Measurements from ENCODE around the gene CBR1. TPM values are rescaled to one million over a fixed set of nuclear protein-coding genes. Genes with fewer than 3 reads are reported as not detected.

Gene CBR1
- total and polyA plus RNA-seq, 10 of the 15 experiments (the other 5 are each of a cell fraction or from before 2014, with no cell fraction given), result 16.9 to 138 (median 57.4) TPM

DNA sequence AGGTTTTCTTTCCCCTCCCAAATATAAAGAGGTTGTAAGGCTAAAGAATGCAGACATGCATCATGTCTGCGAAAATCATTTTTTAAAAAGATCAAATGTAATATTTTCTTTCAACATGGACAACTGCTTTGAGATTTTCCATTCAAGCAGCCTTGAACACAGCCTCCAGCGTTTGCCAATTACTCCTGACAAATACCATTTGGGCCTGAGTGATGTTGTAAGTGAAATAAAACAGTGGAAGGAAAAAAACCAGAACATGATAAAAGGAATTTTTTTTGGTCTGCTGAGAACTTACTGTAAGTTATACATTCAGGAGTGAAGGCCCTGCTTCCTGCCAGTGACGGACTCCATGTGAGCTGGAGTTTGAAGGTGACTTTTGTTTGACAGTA lies 46.7 kb upstream of the CBR1 start:
- no peaks in the 10 kb centered on the region for H3K27me3 ChIP-seq (replicated peaks in 1 of 2; ENCODE audit: control insufficient read depth in 2 of 2, insufficient read depth in 2 of 2, low read length in 1 of 2)
- H3K4me2 ChIP-seq (ENCODE audit: control insufficient read depth, insufficient read depth), result no peak overlapping the region
- SMC1A ChIA-PET (ENCODE audit: uncharacterized antibody, unreplicated experiment), result no interaction called here

DNA sequence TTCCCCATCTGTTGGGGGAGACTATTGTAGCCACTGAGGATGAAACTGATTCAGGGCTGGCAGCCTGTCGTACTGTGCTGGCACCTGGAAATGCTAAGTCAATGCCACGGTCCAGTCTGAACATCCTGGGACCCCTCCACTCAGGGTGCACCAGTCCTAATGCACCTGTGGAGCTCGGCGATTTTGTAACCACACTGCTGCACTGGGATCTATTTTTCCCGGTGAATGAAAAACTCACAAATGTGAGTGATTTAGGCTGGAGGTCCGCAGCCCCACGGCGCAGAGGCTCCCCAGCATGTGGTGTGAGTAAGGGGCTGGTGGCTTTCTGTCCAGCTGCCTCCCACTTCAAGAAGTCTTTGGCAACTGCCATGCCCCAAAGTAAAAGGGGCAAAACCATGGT lies 45.0 kb upstream of the CBR1 start:
- peaks cover 3% of the 10 kb centered on the region for H3K9me3 ChIP-seq (replicated peaks; ENCODE audit: control insufficient read depth, insufficient read depth, low read length)
- no peaks in the 10 kb centered on the region for H3K27me3 ChIP-seq (replicated peaks in 1 of 2; ENCODE audit: control insufficient read depth in 2 of 2, insufficient read depth in 2 of 2, low read length in 1 of 2)
- FAIRE-seq, result no peak
- H3K27ac ChIP-seq (ENCODE audit: control insufficient read depth, insufficient read depth), result no peak overlapping the region
- peaks cover 21% of the 10 kb centered on the region for H3K4me1 ChIP-seq (ENCODE audit: control insufficient read depth, insufficient read depth, low read length)
- DNase-seq (ENCODE audit: low read depth, low spot score), result no peak
- no peaks in the 10 kb centered on the region for H3K36me3 ChIP-seq (ENCODE audit: control insufficient read depth in 2 of 2, insufficient read depth in 2 of 2, low read length in 1 of 2)
- SMC1A ChIA-PET (ENCODE audit: uncharacterized antibody, unreplicated experiment), result no interaction called here
- H3K9ac ChIP-seq (ENCODE audit: control insufficient read depth, insufficient read depth, low read length), result no peak overlapping the region
- H3K4me2 ChIP-seq (ENCODE audit: control insufficient read depth, insufficient read depth), result no peak overlapping the region
- no peaks in the 10 kb centered on the region for H4K20me1 ChIP-seq (ENCODE audit: control insufficient read depth, insufficient read depth)
- in situ Hi-C loops (cut with MboI), result loop anchor here (10.0 kb wide), 1 partner anchor 1280 kb away; no protein-coding TSS in a partner anchor
- POLR2A ChIA-PET, result no interaction called here
- no peak overlapping the region for H2AFZ ChIP-seq (ENCODE audit: control insufficient read depth, low read depth, low read length)
- intact Hi-C loops (cut with micrococcal nuclease; ENCODE audit: unreplicated experiment), result loop anchor here (5.0 to 10.0 kb wide), 3 partner anchors 182 to 1277 kb away; no protein-coding TSS in a partner anchor
- ATAC-seq, result no peak
- RAD21 ChIA-PET (ENCODE audit: unreplicated experiment), result no interaction called here
- H3K79me2 ChIP-seq (ENCODE audit: control insufficient read depth, insufficient read depth, low read length), result no peaks in the 10 kb centered on the region
- 60% methylated on average over 8 of the region's 8 CpGs for WGBS (ENCODE audit: insufficient coverage, insufficient replicate concordance, low lambda C conversion rate, missing lambda C conversion rate)
- no peak overlapping the region for H3K4me3 ChIP-seq
- CTCF ChIA-PET, result interaction anchor here (0.5 to 1.2 kb wide), 4 partner anchors 11 to 1279 kb away, joined by 3 to 4 read pairs (median 3); no protein-coding TSS in a partner anchor
- BruUV-seq (replicated peaks), result no TSS peak
- TF ChIP-seq NRF1 (conservative IDR thresholded peaks at IDR 0.05; ENCODE audit: low read depth, low read length) (no peak), FOXM1 (IDR thresholded peaks at IDR 0.05; ENCODE audit: low read depth, low read length) (no peak), MTA2 (IDR thresholded peaks at IDR 0.05; ENCODE audit: low read depth) (no peak)
- TF ChIP-seq, protein P1, sequence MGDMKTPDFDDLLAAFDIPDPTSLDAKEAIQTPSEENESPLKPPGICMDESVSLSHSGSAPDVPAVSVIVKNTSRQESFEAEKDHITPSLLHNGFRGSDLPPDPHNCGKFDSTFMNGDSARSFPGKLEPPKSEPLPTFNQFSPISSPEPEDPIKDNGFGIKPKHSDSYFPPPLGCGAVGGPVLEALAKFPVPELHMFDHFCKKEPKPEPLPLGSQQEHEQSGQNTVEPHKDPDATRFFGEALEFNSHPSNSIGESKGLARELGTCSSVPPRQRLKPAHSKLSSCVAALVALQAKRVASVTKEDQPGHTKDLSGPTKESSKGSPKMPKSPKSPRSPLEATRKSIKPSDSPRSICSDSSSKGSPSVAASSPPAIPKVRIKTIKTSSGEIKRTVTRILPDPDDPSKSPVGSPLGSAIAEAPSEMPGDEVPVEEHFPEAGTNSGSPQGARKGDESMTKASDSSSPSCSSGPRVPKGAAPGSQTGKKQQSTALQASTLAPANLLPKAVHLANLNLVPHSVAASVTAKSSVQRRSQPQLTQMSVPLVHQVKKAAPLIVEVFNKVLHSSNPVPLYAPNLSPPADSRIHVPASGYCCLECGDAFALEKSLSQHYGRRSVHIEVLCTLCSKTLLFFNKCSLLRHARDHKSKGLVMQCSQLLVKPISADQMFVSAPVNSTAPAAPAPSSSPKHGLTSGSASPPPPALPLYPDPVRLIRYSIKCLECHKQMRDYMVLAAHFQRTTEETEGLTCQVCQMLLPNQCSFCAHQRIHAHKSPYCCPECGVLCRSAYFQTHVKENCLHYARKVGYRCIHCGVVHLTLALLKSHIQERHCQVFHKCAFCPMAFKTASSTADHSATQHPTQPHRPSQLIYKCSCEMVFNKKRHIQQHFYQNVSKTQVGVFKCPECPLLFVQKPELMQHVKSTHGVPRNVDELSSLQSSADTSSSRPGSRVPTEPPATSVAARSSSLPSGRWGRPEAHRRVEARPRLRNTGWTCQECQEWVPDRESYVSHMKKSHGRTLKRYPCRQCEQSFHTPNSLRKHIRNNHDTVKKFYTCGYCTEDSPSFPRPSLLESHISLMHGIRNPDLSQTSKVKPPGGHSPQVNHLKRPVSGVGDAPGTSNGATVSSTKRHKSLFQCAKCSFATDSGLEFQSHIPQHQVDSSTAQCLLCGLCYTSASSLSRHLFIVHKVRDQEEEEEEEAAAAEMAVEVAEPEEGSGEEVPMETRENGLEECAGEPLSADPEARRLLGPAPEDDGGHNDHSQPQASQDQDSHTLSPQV (IDR thresholded peaks at IDR 0.05), result no peak
- TF ChIP-seq, protein P2, sequence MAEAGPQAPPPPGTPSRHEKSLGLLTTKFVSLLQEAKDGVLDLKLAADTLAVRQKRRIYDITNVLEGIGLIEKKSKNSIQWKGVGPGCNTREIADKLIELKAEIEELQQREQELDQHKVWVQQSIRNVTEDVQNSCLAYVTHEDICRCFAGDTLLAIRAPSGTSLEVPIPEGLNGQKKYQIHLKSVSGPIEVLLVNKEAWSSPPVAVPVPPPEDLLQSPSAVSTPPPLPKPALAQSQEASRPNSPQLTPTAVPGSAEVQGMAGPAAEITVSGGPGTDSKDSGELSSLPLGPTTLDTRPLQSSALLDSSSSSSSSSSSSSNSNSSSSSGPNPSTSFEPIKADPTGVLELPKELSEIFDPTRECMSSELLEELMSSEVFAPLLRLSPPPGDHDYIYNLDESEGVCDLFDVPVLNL (IDR thresholded peaks at IDR 0.05; ENCODE audit: low read depth, low read length), result no peak
- TF ChIP-seq, protein P3, sequence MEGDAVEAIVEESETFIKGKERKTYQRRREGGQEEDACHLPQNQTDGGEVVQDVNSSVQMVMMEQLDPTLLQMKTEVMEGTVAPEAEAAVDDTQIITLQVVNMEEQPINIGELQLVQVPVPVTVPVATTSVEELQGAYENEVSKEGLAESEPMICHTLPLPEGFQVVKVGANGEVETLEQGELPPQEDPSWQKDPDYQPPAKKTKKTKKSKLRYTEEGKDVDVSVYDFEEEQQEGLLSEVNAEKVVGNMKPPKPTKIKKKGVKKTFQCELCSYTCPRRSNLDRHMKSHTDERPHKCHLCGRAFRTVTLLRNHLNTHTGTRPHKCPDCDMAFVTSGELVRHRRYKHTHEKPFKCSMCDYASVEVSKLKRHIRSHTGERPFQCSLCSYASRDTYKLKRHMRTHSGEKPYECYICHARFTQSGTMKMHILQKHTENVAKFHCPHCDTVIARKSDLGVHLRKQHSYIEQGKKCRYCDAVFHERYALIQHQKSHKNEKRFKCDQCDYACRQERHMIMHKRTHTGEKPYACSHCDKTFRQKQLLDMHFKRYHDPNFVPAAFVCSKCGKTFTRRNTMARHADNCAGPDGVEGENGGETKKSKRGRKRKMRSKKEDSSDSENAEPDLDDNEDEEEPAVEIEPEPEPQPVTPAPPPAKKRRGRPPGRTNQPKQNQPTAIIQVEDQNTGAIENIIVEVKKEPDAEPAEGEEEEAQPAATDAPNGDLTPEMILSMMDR (IDR thresholded peaks at IDR 0.05 in 2 of 3, conservative IDR thresholded peaks at IDR 0.05 in 1 of 3; ENCODE audit: control insufficient read depth in 2 of 3, extremely low read depth in 1 of 3, insufficient read depth in 1 of 3, low read depth in 3 of 3, low read length in 3 of 3), result no peak

More for the DNA sequence above, 46.7 kb upstream of the CBR1 start:
- RAD21 ChIA-PET (ENCODE audit: unreplicated experiment), result no interaction called here
- CTCF ChIA-PET, result no interaction called here
- Histone ChIP-seq H3K4me3 (no peak overlapping the region), H3K27ac (ENCODE audit: control insufficient read depth, insufficient read depth) (no peak overlapping the region), H3K79me2 (ENCODE audit: control insufficient read depth, insufficient read depth, low read length) (no peaks in the 10 kb centered on the region), H4K20me1 (ENCODE audit: control insufficient read depth, insufficient read depth) (no peaks in the 10 kb centered on the region), H3K4me1 (ENCODE audit: control insufficient read depth, insufficient read depth, low read length) (peaks cover 17% of the 10 kb centered on the region), H2AFZ (ENCODE audit: control insufficient read depth, low read depth, low read length) (no peak overlapping the region), H3K9ac (ENCODE audit: control insufficient read depth, insufficient read depth, low read length) (no peak overlapping the region), H3K36me3 (ENCODE audit: control insufficient read depth in 2 of 2, insufficient read depth in 2 of 2, low read length in 1 of 2) (no peaks in the 10 kb centered on the region), H3K9me3 (replicated peaks; ENCODE audit: control insufficient read depth, insufficient read depth, low read length) (peaks cover 3% of the 10 kb centered on the region)
- FAIRE-seq, result no peak
- intact Hi-C loops (cut with micrococcal nuclease; ENCODE audit: unreplicated experiment), result loop anchor here (10.0 kb wide), 1 partner anchor 1138 kb away; no protein-coding TSS in a partner anchor
- no TSS peak for BruUV-seq (replicated peaks)
- POLR2A ChIA-PET, result no interaction called here
- 49% methylated on average over 3 of the region's 3 CpGs for WGBS (ENCODE audit: insufficient coverage, insufficient replicate concordance, low lambda C conversion rate, missing lambda C conversion rate)
- in situ Hi-C loops (cut with MboI), result loop anchor here (10.0 kb wide), 1 partner anchor 1278 kb away; no protein-coding TSS in a partner anchor
- ATAC-seq, result no peak
- no peak for DNase-seq (ENCODE audit: low read depth, low spot score)
- no peak for TF ChIP-seq CHD1 (IDR thresholded peaks at IDR 0.05; ENCODE audit: low read depth, low read length)
- TF ChIP-seq ETV6 (conservative IDR thresholded peaks at IDR 0.05 in 1 of 2, IDR thresholded peaks at IDR 0.05 in 1 of 2; ENCODE audit: borderline replicate concordance in 1 of 2, low read depth in 1 of 2), result no peak
- TF ChIP-seq STAT1 (conservative IDR thresholded peaks at IDR 0.05), result no peak
- no peak for TF ChIP-seq ESRRA (IDR thresholded peaks at IDR 0.05; ENCODE audit: low read length)
- no peak for TF ChIP-seq POLR2AphosphoS5 (IDR thresholded peaks at IDR 0.05; ENCODE audit: low read length)
